Panc1 (cell line): ENCODE results near the gene APBB1IP. TPM values are rescaled to one million over a fixed set of nuclear protein-coding genes. Genes with fewer than 3 reads are reported as not detected.

ENCODE experiments used
- ATAC-seq: fragments of 200-7000 bp; cut with Tn5 transposase; 2 replicates; pipeline ENCODE4 v1.9.1; 2020; ENCODE audit warnings: mild to moderate bottlenecking, moderate library complexity
- BruUV-seq: library from RNA; stranded (reverse); fragments of 400-500 nt; replicated peaks from 2 replicates; lab custom pipeline; 2021; lab: Mats Ljungman, UMichigan
- CTCF ChIA-PET: fragments of 300-600 bp; sonication (Branson Sonifier 250); formaldehyde crosslinking; loops from one replicate; lab custom pipeline; 2022; ENCODE audit warnings: antibody characterized with exemption; lab: Charles Lee
- POLR2A ChIA-PET: fragments of 300-600 bp; sonication (Branson Sonifier 250); formaldehyde crosslinking; loops from one replicate; lab custom pipeline; 2022; ENCODE audit warnings: antibody characterized with exemption; lab: Charles Lee
- DNase-seq: peaks from one replicate; pipeline ENCODE4 v3.0.0-alpha.2; 2010; ENCODE audit warnings: low read depth, low spot score
- H3K27ac ChIP-seq: 2 replicates; pipeline ENCODE4 v1.5.1; 2011; ENCODE audit warnings: mild to moderate bottlenecking, low read length, inconsistent platforms
- H3K27me3 ChIP-seq: fragments of 200-500 bp; sonication (Bioruptor generic); 2 replicates; pipeline ENCODE4 v1.6.0; 2014; ENCODE audit warnings: low read length, inconsistent platforms; ENCODE audit not compliant: control insufficient read depth, insufficient read depth
- H3K36me3 ChIP-seq: fragments of 200-500 bp; sonication (Bioruptor generic); 2 replicates; pipeline ENCODE4 v1.5.1; 2014; ENCODE audit warnings: inconsistent platforms, mild to moderate bottlenecking, low read length, moderate library complexity; ENCODE audit not compliant: control insufficient read depth, insufficient read depth
- H3K4me1 ChIP-seq: 2 replicates; pipeline ENCODE4 v1.5.1; 2011; ENCODE audit warnings: inconsistent platforms, mild to moderate bottlenecking, low read length, moderate library complexity; ENCODE audit not compliant: control insufficient read depth, insufficient read depth
- H3K4me3 ChIP-seq, 2 experiments: 2 replicates each; pipeline ENCODE4 v1.5.1; 2011 to 2012; ENCODE audit warnings: low read depth in 2 of 2, low read length in 2 of 2, mild to moderate bottlenecking in 2 of 2, inconsistent platforms in 1 of 2, moderate library complexity in 1 of 2
- H3K9me3 ChIP-seq: fragments of 200-500 bp; sonication (Bioruptor generic); 2 replicates; pipeline ENCODE4 v1.5.1; 2014; ENCODE audit warnings: low read depth, mild to moderate bottlenecking, inconsistent platforms, low read length, moderate library complexity; ENCODE audit not compliant: control insufficient read depth, insufficient read depth
- CTCF ChIP-seq: fragments of 450-650 bp; IDR thresholded peaks from 2 replicates; pipeline ENCODE4 v1.5.1; 2017; ENCODE audit warnings: mild to moderate bottlenecking
- POLR2AphosphoS5 ChIP-seq: IDR thresholded peaks from 2 replicates; pipeline ENCODE4 v1.6.1; 2012; ENCODE audit warnings: mild to moderate bottlenecking, low read depth, low read length, moderate library complexity
- REST ChIP-seq, 2 experiments: IDR thresholded peaks; 2 replicates each; pipeline ENCODE4 v1.6.1; 2011 to 2012; ENCODE audit warnings: low read depth in 2 of 2, control low read depth in 1 of 2, low read length in 1 of 2, mild to moderate bottlenecking in 1 of 2, moderate library complexity in 1 of 2; ENCODE audit not compliant: insufficient read depth in 1 of 2
- SIN3A ChIP-seq: IDR thresholded peaks from 2 replicates; pipeline ENCODE4 v1.6.1; 2012; ENCODE audit warnings: low read depth, mild to moderate bottlenecking, low read length, moderate library complexity, borderline replicate concordance; ENCODE audit not compliant: insufficient read depth
- TCF7L2 ChIP-seq: IDR thresholded peaks from 2 replicates; pipeline ENCODE4 v1.6.1; 2011; ENCODE audit warnings: mild to moderate bottlenecking, low read depth, low read length, inconsistent platforms
- in situ Hi-C: cut with HindIII; loops from 2 replicates; pipeline ENCODE4 v1.10.0; 2016; ENCODE audit warnings: low sequenced_read_pairs, low pct_unique_long_range_greater_than_20kb
- intact Hi-C: fragments of 100-400 bp; cut with micrococcal nuclease; formaldehyde crosslinking; loops from one replicate; pipeline ENCODE4 v1.10.0; 2022; ENCODE audit not compliant: unreplicated experiment
- total RNA-seq: library from RNA; stranded (reverse); gene quantifications from one replicate; pipeline ENCODE4 v1.2.1, GENCODE V29; 2021; ENCODE audit not compliant: unreplicated experiment

The APBB1IP gene
- total RNA-seq, 1 experiment from 2014 or later, result 0.21 TPM

GRCh38 chr10:26486990-26487850 is 49.1 kb downstream of the APBB1IP start:
- ChIA-PET CTCF (no interaction called here), POLR2A (no interaction called here)
- DNase-seq (no peak), ATAC-seq (no peak)
- H3K27ac ChIP-seq, result no peak overlapping the region
- no peak overlapping the region for H3K4me3 ChIP-seq
- BruUV-seq, result no TSS peak
- no peaks in the 10 kb centered on the region for H3K27me3 ChIP-seq
- intact Hi-C loops (no loop called here), in situ Hi-C loops (no loop called here)
- H3K36me3 ChIP-seq, result no peaks in the 10 kb centered on the region
- H3K4me1 ChIP-seq, result no peaks in the 10 kb centered on the region
- TF ChIP-seq SIN3A (no peak), CTCF (no peak), REST (IDR thresholded peaks at IDR 0.05; ENCODE audit: insufficient read depth in 1 of 2, low read depth in 2 of 2, low read length in 1 of 2) (no peak)
- H3K9me3 ChIP-seq, result no peaks in the 10 kb centered on the region

- H3K27me3 ChIP-seq, result no peaks in the 10 kb centered on the region
- ChIA-PET CTCF (no interaction called here), POLR2A (no interaction called here)
- DNase-seq (no peak), ATAC-seq (no peak)
- H3K9me3 ChIP-seq, result no peaks in the 10 kb centered on the region
- intact Hi-C loops (no loop called here), in situ Hi-C loops (no loop called here)
- no peak overlapping the region for H3K4me3 ChIP-seq
- H3K36me3 ChIP-seq, result no peaks in the 10 kb centered on the region
- H3K27ac ChIP-seq, result no peak overlapping the region
- no peaks in the 10 kb centered on the region for H3K4me1 ChIP-seq
- BruUV-seq, result no TSS peak
- TF ChIP-seq REST (IDR thresholded peaks at IDR 0.05; ENCODE audit: insufficient read depth in 1 of 2, low read depth in 2 of 2, low read length in 1 of 2) (no peak), TCF7L2 (no peak), SIN3A (no peak), CTCF (no peak), POLR2AphosphoS5 (no peak)
Observed at GRCh38 chr10:26488344-26488743, 50.2 kb downstream of the APBB1IP start.
